Measurements from ENCODE around the gene WDR20.
A peak's percentile ranks its signal among the peaks of the same experiment; 100 is the strongest.

The WDR20 gene

DNA sequence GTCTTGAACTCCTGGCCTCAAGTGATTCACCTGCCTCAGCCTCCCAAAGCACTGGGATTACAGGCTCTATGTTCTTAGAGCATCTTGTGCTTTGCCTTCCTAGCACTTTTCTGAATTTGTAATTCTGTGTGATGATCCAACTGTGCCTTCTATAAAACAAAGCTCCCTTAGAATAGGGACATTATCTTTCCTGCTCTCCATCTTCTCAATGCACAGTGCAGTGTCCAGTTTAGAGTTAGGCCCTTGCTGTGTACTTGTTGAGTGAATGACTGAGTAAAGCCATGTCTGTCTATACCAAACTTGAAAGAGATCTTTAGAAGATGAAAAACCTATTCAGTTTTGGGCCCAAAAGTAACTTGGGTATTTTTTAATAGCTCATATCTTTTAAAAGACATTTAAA lies 5.2 kb downstream of the WDR20 start:
- H4K91ac ChIP-seq (ENCODE audit: low read length), result no peak overlapping the region
- H3K79me1 ChIP-seq (replicated peaks; ENCODE audit: low read length, poor library complexity, severe bottlenecking), result peaks cover 3% of the 10 kb centered on the region

DNA sequence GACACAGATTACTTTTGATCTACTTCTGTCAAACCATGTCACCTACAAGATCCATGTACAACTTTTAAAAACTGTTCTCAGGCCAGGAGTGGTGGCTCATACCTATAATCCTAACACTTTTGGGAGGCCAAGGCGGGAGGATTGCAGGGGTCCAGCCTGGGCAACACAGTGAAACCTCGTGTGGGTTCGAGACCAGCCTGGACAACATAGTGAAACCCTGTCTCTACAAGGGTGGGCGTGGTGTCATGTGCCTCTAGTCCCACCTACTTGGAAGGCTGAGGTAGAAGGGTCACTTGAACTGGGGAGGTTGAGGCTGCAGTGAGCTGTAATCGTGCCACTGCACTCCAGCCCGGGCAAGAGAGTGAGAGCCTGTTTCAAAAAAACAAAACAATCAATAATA lies 5.7 kb downstream of the WDR20 start:
- Histone ChIP-seq H2BK120ac (ENCODE audit: low read depth, low read length) (no peak overlapping the region), H3K23ac (ENCODE audit: low read length in 2 of 2) (peak overlapping the region in 1 of 2 experiments; percentile 78), H2BK12ac (ENCODE audit: low read length in 2 of 2) (no peak overlapping the region), H3K4me1 (ENCODE audit: control insufficient read depth, insufficient read depth, low read depth, low read length) (peaks cover 2% of the 10 kb centered on the region), H3K27ac (ENCODE audit: low read length, poor library complexity, severe bottlenecking) (no peak overlapping the region), H2BK15ac (ENCODE audit: low read depth, poor library complexity, severe bottlenecking) (no peak overlapping the region), H3K18ac (ENCODE audit: low read depth in 1 of 2, low read length in 2 of 2) (no peak overlapping the region), H3K4me3 (ENCODE audit: insufficient read depth in 1 of 2, low read depth in 1 of 2, low read length in 2 of 2) (no peak overlapping the region), H3K9ac (ENCODE audit: low read length) (no peak overlapping the region), H3K14ac (ENCODE audit: low read length in 2 of 2) (no peak overlapping the region), H3K79me1 (replicated peaks; ENCODE audit: low read length, poor library complexity, severe bottlenecking) (peaks cover 3% of the 10 kb centered on the region), H4K91ac (ENCODE audit: low read length) (no peak overlapping the region), H3K4me2 (ENCODE audit: low read length, poor library complexity, severe bottlenecking) (no peak overlapping the region), H2AK5ac (ENCODE audit: low read length, severe bottlenecking) (peak overlapping the region; percentile 16), H2BK5ac (ENCODE audit: low read depth, low read length, poor library complexity, severe bottlenecking) (no peak overlapping the region), H4K8ac (ENCODE audit: low read length) (no peak overlapping the region), H3K4ac (ENCODE audit: low read depth in 1 of 2, low read length in 2 of 2) (no peak overlapping the region), H3K9me3 (ENCODE audit: control insufficient read depth, low read length) (no peaks in the 10 kb centered on the region), H3K27me3 (ENCODE audit: control insufficient read depth in 1 of 2, insufficient read depth in 1 of 2, low read length in 2 of 2) (no peaks in the 10 kb centered on the region), H2AFZ (ENCODE audit: low read depth, low read length) (no peak overlapping the region), H3K36me3 (ENCODE audit: control insufficient read depth in 1 of 2, insufficient read depth in 2 of 2, low read depth in 1 of 2, low read length in 2 of 2) (peaks cover 0 to 3% of the 10 kb centered on the region in 2 experiments)
- DNase-seq, result no peak
- 93% methylated on average over 4 of the region's 6 CpGs for WGBS

More for the DNA sequence above, 5.2 kb downstream of the WDR20 start:
- no peak overlapping the region for H2BK12ac ChIP-seq (ENCODE audit: low read length in 2 of 2)
- no peak overlapping the region for H2BK15ac ChIP-seq (ENCODE audit: low read depth, poor library complexity, severe bottlenecking)
- H3K9ac ChIP-seq (ENCODE audit: low read length), result no peak overlapping the region
- H2AK5ac ChIP-seq (ENCODE audit: low read length, severe bottlenecking), result no peak overlapping the region
- no peak overlapping the region for H3K4me2 ChIP-seq (ENCODE audit: low read length, poor library complexity, severe bottlenecking)
- no peak overlapping the region for H3K23ac ChIP-seq (ENCODE audit: low read length in 2 of 2)
- H3K27me3 ChIP-seq (ENCODE audit: control insufficient read depth in 1 of 2, insufficient read depth in 1 of 2, low read length in 2 of 2), result no peaks in the 10 kb centered on the region
- H4K8ac ChIP-seq (ENCODE audit: low read length), result no peak overlapping the region
- H3K4me1 ChIP-seq (ENCODE audit: control insufficient read depth, insufficient read depth, low read depth, low read length), result peaks cover 2% of the 10 kb centered on the region
- no peak overlapping the region for H3K4me3 ChIP-seq (ENCODE audit: insufficient read depth in 1 of 2, low read depth in 1 of 2, low read length in 2 of 2)
- no peaks in the 10 kb centered on the region for H3K9me3 ChIP-seq (ENCODE audit: control insufficient read depth, low read length)
- peaks cover 0 to 3% of the 10 kb centered on the region in 2 experiments for H3K36me3 ChIP-seq (ENCODE audit: control insufficient read depth in 1 of 2, insufficient read depth in 2 of 2, low read depth in 1 of 2, low read length in 2 of 2)
- DNase-seq, result no peak
- H2BK120ac ChIP-seq (ENCODE audit: low read depth, low read length), result no peak overlapping the region
- H3K4ac ChIP-seq (ENCODE audit: low read depth in 1 of 2, low read length in 2 of 2), result no peak overlapping the region
- H2BK5ac ChIP-seq (ENCODE audit: low read depth, low read length, poor library complexity, severe bottlenecking), result no peak overlapping the region
- H3K14ac ChIP-seq (ENCODE audit: low read length in 2 of 2), result no peak overlapping the region
- H3K27ac ChIP-seq (ENCODE audit: low read length, poor library complexity, severe bottlenecking), result no peak overlapping the region
- no peak overlapping the region for H3K18ac ChIP-seq (ENCODE audit: low read depth in 1 of 2, low read length in 2 of 2)
- no peak overlapping the region for H2AFZ ChIP-seq (ENCODE audit: low read depth, low read length)

DNA sequence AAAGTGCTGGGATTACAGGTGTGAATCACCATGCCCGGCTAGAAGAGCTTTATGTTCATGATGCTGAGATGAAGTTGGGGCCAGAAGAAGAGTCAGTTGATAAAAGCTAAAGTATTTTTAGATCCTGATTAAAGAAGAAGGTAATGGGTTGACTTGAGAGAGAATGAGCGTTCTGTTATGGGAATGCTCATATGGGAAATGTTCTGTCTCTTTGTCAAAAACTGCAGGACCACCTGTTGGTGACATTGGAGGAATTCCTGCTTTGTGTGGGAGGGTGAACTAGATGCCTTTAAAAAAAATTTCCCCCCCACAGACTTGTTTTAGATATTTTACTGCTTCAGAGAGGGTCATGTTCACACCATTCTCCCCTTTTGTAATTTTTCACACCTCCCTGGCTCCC lies 6.7 kb downstream of the WDR20 start:
- H4K91ac ChIP-seq (ENCODE audit: low read length), result no peak overlapping the region
- no peak overlapping the region for H2AK5ac ChIP-seq (ENCODE audit: low read length, severe bottlenecking)
- no peak for DNase-seq
- no peak overlapping the region for H3K4ac ChIP-seq (ENCODE audit: low read depth in 1 of 2, low read length in 2 of 2)
- H2AFZ ChIP-seq (ENCODE audit: low read depth, low read length), result no peak overlapping the region
- peaks cover 5% of the 10 kb centered on the region for H3K79me1 ChIP-seq (replicated peaks; ENCODE audit: low read length, poor library complexity, severe bottlenecking)
- peaks cover 2% of the 10 kb centered on the region for H3K4me1 ChIP-seq (ENCODE audit: control insufficient read depth, insufficient read depth, low read depth, low read length)
- no peak overlapping the region for H3K18ac ChIP-seq (ENCODE audit: low read depth in 1 of 2, low read length in 2 of 2)
- no peak overlapping the region for H4K8ac ChIP-seq (ENCODE audit: low read length)
- no peak overlapping the region for H3K4me2 ChIP-seq (ENCODE audit: low read length, poor library complexity, severe bottlenecking)
- H2BK5ac ChIP-seq (ENCODE audit: low read depth, low read length, poor library complexity, severe bottlenecking), result no peak overlapping the region
- peaks cover 0 to 3% of the 10 kb centered on the region in 2 experiments for H3K36me3 ChIP-seq (ENCODE audit: control insufficient read depth in 1 of 2, insufficient read depth in 2 of 2, low read depth in 1 of 2, low read length in 2 of 2)
- H3K14ac ChIP-seq (ENCODE audit: low read length in 2 of 2), result no peak overlapping the region
- H2BK120ac ChIP-seq (ENCODE audit: low read depth, low read length), result no peak overlapping the region
- WGBS, result 96% methylated on average over 2 of the region's 2 CpGs
- no peak overlapping the region for H3K9ac ChIP-seq (ENCODE audit: low read length)
- H3K27ac ChIP-seq (ENCODE audit: low read length, poor library complexity, severe bottlenecking), result no peak overlapping the region
- no peak overlapping the region for H3K4me3 ChIP-seq (ENCODE audit: insufficient read depth in 1 of 2, low read depth in 1 of 2, low read length in 2 of 2)
- no peaks in the 10 kb centered on the region for H3K9me3 ChIP-seq (ENCODE audit: control insufficient read depth, low read length)
- no peaks in the 10 kb centered on the region for H3K27me3 ChIP-seq (ENCODE audit: control insufficient read depth in 1 of 2, insufficient read depth in 1 of 2, low read length in 2 of 2)
- H2BK15ac ChIP-seq (ENCODE audit: low read depth, poor library complexity, severe bottlenecking), result no peak overlapping the region
- H2BK12ac ChIP-seq (ENCODE audit: low read length in 2 of 2), result no peak overlapping the region
- H3K23ac ChIP-seq (ENCODE audit: low read length in 2 of 2), result no peak overlapping the region

DNA sequence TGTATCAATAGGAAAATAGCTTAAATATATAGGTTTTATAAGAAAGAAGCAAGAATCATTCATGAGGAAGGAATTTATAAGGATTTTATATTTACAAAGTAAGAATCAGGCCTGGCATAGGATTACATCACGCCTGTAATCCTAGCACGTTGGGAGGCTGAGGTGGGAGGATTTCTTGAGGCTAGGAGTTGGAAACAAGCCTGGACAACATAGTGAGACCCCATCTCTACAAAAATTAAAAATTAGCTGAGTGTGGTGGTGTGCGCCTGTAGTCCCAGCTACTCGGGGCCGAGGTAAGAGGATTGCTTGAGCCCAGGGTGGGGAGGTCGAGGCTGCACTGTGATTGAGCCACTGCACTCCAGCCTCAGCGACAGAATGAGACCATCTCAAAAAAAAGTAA lies 10.4 kb downstream of the WDR20 start:
- Histone ChIP-seq H2AK5ac (ENCODE audit: low read length, severe bottlenecking) (no peak overlapping the region), H3K36me3 (ENCODE audit: control insufficient read depth in 1 of 2, insufficient read depth in 2 of 2, low read depth in 1 of 2, low read length in 2 of 2) (peaks cover 0 to 13% of the 10 kb centered on the region in 2 experiments), H3K27ac (ENCODE audit: low read length, poor library complexity, severe bottlenecking) (no peak overlapping the region), H4K91ac (ENCODE audit: low read length) (no peak overlapping the region), H4K8ac (ENCODE audit: low read length) (no peak overlapping the region), H3K9ac (ENCODE audit: low read length) (no peak overlapping the region), H2BK120ac (ENCODE audit: low read depth, low read length) (no peak overlapping the region), H2BK12ac (ENCODE audit: low read length in 2 of 2) (no peak overlapping the region), H2BK15ac (ENCODE audit: low read depth, poor library complexity, severe bottlenecking) (no peak overlapping the region), H3K4ac (ENCODE audit: low read depth in 1 of 2, low read length in 2 of 2) (no peak overlapping the region), H3K4me2 (ENCODE audit: low read length, poor library complexity, severe bottlenecking) (no peak overlapping the region), H3K18ac (ENCODE audit: low read depth in 1 of 2, low read length in 2 of 2) (no peak overlapping the region), H3K27me3 (ENCODE audit: control insufficient read depth in 1 of 2, insufficient read depth in 1 of 2, low read length in 2 of 2) (no peaks in the 10 kb centered on the region), H3K23ac (ENCODE audit: low read length in 2 of 2) (no peak overlapping the region), H2AFZ (ENCODE audit: low read depth, low read length) (no peak overlapping the region), H3K4me1 (ENCODE audit: control insufficient read depth, insufficient read depth, low read depth, low read length) (peaks cover 4% of the 10 kb centered on the region), H3K4me3 (ENCODE audit: insufficient read depth in 1 of 2, low read depth in 1 of 2, low read length in 2 of 2) (no peak overlapping the region), H3K14ac (ENCODE audit: low read length in 2 of 2) (no peak overlapping the region), H2BK5ac (ENCODE audit: low read depth, low read length, poor library complexity, severe bottlenecking) (no peak overlapping the region), H3K9me3 (ENCODE audit: control insufficient read depth, low read length) (no peaks in the 10 kb centered on the region), H3K79me1 (replicated peaks; ENCODE audit: low read length, poor library complexity, severe bottlenecking) (peaks cover 10% of the 10 kb centered on the region)
- no peak for DNase-seq
- 91% methylated on average over 6 of the region's 7 CpGs for WGBS
